ENCODE measurements around the gene GRK3.
"Not testable (repeated sequence)": the region's sequence is repeated elsewhere in the genome, so short reads cannot be mapped to it uniquely, and the experiment has no call there.

GRCh38 chr22:25552405-25552804, 12.1 kb upstream of the GRK3 start:
- TF ChIP-seq RCOR1 (conservative IDR thresholded peaks at IDR 0.05; ENCODE audit: low read depth, low read length); JUND (IDR thresholded peaks at IDR 0.05; ENCODE audit: low read depth, low read length); ZBTB11 (CRISPR knock-in tag; IDR thresholded peaks at IDR 0.05); CTCF (IDR thresholded peaks at IDR 0.05 in 2 of 3, conservative IDR thresholded peaks at IDR 0.05 in 1 of 3; ENCODE audit: control insufficient read depth in 2 of 3, extremely low read depth in 1 of 3, insufficient read depth in 1 of 3, low read depth in 3 of 3, low read length in 3 of 3); EZH2 (IDR thresholded peaks at IDR 0.05; ENCODE audit: borderline replicate concordance, control insufficient read depth, low read depth, low read length); ESRRA (IDR thresholded peaks at IDR 0.05; ENCODE audit: low read length); STAT3 (IDR thresholded peaks at IDR 0.05; ENCODE audit: low read depth, low read length); HDAC6 (IDR thresholded peaks at IDR 0.05; ENCODE audit: unreplicated experiment); BRCA1 (IDR thresholded peaks at IDR 0.05; ENCODE audit: low read depth, low read length); SIN3A (IDR thresholded peaks at IDR 0.05; ENCODE audit: low read depth, low read length); CEBPZ (IDR thresholded peaks at IDR 0.05; ENCODE audit: low read depth, low read length); POLR2A (IDR thresholded peaks at IDR 0.05; ENCODE audit: low read depth, low read length): not testable (repeated sequence)

Data from GM12878 (cell line).